M059J (cell line): ENCODE data around the gene CD300H. TPM values are rescaled to one million over a fixed set of nuclear protein-coding genes. Genes with fewer than 3 reads are reported as not detected.

Experiments
- DNase-seq: peaks from one replicate; pipeline ENCODE4 v3.0.0-alpha.2; 2012; ENCODE audit warnings: low read depth
- total RNA-seq: library from RNA; depleted of rRNA; stranded (reverse); fragments of >200 nt; shearing (Covaris generic); gene quantifications from 2 replicates; pipeline ENCODE4 v1.2.3, GENCODE V29; 2014

Gene CD300H
- total RNA-seq, 1 experiment from 2014 or later, result not detected

DNA sequence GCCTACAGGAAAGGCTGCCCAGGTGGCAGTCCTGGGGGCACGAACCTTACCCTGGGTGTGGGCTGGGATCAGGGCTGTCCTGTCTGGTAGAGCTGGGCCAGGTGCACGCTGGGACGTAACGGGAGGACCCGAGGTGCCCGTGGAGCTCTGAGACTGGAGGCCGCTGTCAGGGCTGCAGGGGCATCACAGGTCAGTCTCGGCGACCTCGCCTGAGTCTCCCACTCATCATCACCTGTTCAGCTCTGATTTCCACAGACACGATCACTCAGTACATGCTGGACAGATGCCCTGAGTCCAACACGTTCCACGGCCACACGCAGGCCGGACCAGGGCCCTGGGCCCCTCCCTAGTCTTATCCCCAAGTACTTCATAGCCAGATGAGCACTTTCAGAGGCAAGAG is 16.7 kb downstream of the CD300H start:
- no peak for DNase-seq

DNA sequence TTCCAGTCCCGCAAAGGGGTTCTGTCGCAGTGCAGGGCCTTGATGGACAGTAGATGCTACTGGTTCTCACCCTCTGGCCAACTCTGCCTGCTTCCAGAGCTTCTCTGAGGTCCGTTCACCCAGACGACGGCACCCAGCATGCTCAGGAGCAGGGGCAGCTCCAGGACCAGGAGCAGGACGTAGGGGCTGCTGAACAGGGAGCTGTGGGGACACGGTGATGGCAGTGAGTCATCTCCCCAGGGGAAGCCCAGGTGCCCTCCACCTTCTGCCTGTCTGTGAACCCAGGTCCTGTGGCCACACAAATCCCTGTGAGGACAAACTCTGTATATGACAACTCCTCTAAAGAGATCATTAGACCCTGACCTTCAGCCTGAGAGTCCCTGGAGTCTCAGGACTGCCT is 18.0 kb downstream of the CD300H start:
- no peak for DNase-seq

DNA sequence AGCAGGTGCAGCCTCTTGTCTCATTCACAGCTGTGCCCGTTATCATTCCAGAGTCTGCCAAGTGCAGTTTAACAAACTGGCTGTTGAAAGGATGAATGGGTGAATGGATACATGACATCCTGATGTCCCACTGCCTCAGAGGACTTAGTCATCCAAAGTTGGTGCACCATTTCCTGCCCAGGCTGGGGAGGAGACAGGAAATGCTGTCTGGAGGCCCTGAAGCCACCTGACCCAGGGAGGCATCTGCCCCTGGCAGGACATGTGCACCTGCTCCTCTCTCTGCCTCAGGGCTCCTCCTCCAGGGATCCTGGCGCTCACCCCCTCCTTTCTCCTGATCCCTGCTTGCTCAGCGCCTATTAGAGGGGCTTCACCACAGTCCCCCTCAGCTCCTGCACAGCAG is 19.6 kb downstream of the CD300H start:
- peak; percentile 69 for DNase-seq

DNA sequence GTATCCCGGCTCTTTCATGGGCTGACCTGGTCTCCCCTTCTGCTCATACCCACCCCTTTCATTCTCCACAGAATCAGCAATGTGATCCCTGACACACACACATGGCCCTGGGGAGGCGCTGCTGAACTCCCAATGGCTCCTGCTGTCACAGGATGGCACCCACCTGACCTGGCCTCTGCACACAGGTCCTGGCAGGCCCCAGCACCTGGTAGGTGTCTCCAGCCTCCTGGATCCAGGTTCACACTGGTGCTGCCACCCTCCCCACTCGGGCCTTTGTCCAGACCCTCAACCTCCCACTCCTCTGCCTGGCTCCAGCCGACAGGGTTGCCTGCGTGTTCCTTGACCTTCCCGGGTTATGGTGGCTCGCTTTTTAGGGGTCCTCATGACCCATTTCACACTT is 20.0 kb downstream of the CD300H start:
- no peak for DNase-seq

DNA sequence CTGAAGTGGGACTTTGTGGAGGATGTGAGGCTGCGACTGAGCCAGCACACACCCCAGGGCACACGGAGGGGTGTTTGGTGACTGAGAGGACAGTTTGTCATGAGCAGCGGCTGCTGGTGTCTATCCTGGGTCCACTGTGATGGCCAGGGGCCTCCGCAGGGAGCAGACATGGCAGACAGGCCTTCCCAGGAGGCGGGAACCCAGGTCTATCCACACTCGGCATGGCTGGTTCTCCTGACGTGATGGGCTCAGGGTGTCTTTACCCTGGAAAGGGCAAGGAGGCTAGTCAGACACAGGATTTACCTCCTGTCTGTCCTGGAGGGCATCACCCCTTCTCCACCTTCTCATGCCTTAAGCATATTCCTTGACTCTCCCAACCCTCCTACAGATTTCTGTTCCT is 20.7 kb downstream of the CD300H start:
- no peak for DNase-seq

DNA sequence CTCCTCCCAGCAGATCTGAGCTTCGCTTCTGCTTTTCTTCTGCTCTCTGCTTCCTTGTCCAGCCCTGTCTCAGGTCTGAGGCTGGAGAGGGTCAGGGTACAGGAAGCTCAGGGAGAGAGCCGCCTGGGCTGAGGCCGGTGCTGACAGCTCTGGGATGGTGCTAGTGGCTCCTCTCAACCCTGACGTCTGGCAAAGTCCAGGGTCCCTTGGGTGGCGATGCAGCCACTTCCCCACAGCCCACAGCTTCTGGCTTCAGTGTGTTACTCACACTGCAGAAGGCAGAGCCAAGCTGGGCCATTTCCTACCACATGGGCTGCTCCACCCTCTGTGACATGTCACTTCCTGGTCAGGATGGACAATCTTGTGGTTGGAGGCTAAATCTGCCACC is 21.5 kb downstream of the CD300H start, which contains the start of gene CD300C:
CD300C (minus strand) TSS at position 273 of the 388 bp plus-strand sequence. CDS start 333 bp downstream, outside the sequence.
- peak; percentile 36 for DNase-seq

DNA sequence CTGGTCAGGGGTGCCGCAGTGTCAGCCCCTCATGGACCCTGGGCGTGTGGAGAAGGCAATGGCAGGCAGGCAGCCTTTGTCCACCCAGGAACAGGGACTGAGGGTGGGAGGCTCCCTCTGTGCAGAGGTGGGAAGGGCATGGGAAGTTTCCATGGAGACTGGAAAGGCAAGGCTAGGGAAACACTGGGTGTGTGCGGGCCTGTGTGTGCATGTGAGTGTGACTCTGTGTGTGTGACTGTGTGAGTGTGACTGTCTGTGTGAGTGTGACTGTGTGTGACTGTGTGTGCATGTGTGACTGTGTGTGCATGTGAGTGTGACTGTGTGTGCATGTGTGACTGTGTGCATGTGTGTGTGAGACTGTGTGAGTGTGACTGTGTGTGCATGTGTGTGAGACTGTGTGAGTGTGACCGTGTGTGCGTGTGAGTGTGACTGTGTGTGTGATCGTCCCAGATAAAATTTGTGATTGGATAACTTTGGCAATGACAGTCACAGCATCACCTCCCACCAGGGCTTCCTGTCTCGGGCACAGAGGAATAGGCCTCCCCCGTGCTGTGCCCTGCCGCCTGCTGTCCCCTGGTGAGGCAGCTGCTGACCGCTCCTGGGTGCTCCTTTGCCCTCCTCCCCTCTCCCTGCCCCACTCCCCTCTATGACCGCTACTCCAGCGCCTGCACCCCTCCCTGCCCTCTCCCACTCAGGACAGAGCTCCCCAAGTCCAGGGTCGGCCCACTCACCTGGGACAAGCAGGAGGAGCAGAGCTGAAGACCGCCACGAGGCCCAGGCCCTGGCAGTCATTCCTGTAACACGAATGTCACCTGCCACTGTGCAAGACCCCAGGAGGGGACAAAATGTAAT is 22.1 kb downstream of the CD300H start:
- DNase-seq, result no peak

DNA sequence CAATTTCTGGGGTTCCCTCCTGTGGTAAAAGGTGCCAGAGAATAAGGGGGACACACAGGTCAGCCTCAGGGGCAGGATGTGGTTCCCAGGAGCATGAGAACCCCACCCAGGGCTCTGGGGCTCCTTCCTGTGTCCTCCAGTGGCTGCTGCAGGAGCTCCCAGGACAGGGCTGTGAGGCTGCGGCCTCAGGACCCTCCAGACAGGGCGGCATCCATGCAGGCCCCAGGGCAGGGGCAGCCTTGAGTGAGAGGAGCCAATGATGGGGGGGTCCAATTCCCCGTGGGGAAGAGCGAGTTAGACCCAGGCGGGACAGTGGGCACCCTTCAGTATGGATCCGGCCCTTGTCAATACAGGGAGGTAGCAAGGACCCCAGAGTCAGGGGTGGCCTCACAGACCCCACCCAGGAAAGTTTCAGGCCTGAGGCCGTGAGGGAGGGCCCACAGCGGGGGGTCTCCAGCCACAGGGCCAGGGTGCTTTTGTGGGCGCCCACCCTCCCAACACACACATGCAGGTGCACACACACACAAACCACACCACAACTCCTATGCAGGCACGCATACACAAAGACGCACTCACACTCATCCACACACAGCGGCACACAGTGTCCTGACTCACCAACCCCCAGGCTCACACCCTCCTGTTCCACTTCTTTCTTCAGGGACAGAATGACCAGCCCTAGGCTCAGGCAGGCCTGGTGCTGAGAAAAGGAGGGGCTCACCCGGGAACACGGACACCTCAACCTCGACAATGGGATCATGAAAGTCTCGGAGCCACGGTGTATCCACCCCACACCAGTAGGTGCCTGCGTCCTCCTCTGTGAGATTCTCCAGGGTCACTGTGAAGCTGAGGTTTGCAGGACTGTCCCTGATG is 23.2 kb downstream of the CD300H start:
- no peak for DNase-seq

DNA sequence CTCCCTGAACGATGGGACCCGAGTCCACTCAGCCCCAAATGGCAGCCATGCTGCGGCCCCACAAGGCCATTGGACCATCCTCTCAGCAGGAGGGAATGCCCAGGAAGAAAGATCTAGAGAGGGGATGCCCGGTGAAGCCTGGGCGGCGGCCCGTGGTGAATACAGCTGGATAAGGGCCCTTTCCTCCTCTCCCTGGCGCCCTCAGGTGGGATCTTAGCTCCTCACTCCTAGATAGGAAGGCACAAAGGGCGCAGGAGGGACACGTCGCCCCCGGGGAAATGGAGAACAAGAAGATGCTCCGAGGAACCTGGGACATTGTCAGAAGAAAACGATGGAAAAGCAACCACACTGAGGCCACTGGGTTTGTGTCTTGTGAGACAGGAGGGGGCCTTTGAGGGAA is 23.9 kb downstream of the CD300H start:
- no peak for DNase-seq

DNA sequence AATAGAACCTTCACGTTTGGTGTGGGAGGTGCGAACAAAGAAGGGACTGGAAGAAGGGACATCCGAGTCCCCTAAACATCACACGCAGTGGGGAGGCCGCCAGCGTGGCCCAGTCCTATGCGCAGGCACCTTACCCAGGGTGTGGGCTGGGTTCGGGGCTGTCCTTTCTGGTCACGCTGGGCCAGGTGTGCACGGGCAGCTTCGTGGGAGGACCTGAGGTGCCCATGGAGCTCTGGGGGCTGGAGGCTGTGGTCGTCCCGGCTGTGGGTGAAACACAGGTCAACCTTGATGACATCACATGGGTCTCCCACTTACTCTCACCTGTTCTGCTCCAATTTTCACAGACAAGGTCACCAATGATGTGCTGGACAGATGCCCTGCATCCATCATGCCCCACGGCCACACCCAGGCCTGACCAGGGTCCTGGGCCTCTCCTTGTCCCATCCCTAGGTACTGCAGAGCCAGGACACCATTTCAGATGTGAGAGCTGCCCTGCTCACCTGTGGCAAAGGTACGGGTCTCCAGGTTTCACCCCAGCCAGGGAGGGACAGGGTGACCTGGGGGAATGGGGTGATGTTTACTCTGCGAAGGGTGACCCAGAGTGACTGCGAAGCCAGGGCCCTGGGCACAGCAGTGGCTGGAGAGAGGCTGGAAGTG is 24.5 kb downstream of the CD300H start:
- DNase-seq, result no peak

DNA sequence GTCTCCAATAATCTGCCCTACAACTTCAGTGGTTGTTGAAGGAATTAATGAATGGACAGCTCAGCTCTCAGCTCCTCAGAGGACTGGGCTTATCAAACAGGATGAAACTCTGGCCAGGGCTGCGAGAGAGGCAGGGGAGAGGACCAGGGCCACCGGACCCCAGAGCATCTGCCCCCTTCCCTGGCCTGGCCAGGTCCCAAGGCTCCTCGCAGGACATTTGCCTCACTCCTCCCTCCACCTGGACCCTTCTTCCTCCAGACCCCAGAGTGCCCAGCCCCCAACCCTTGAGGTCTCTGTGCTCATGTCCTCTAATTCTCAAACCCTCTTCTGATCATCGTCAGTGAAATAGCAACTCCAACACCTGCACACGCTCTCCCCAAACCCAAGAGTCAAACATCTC is 25.1 kb downstream of the CD300H start:
- no peak for DNase-seq

DNA sequence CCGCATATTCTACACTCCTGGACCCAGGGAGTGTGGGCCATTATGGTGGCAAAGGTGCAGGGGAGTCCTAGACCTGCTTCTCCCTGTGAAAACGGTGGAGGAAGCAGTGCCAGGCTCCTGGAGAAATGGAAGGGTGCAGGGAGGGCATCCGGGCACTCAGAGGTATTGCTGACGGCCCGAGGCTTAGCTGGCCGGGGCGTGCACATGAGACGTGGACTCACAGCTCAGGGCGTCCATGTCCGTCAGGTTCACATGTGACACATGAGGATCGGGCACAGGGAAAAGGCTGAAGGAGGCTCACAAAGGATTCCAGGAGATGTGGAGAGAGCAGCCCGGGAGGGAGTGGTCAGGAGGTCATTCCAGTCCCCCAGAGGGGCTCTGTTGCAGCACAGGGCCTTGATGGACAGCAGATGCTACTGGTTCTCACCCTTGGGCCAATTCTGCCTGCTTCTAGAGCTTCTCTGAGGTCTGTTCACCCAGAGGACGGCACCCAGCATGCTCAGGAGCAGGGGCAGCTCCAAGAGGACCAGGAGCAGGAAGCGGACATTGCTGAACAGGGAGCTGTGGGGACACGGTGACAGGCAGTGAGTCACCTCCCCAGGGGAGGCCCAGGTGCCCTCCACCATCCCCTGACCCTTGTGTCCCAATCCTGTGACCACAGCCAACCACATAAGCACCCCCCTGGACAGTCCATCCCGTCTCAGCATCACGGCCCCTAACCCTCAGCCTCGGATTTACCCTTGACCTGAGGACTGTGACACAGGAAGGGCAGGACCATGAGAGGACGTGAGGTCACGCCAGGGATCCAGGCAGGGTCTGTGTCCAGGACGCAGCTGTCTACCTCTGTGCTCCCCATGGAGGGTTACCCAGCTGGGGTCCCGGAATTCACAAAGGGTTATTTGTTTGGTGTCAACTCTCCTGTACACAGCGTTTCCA is 25.9 kb downstream of the CD300H start:
- no peak for DNase-seq

DNA sequence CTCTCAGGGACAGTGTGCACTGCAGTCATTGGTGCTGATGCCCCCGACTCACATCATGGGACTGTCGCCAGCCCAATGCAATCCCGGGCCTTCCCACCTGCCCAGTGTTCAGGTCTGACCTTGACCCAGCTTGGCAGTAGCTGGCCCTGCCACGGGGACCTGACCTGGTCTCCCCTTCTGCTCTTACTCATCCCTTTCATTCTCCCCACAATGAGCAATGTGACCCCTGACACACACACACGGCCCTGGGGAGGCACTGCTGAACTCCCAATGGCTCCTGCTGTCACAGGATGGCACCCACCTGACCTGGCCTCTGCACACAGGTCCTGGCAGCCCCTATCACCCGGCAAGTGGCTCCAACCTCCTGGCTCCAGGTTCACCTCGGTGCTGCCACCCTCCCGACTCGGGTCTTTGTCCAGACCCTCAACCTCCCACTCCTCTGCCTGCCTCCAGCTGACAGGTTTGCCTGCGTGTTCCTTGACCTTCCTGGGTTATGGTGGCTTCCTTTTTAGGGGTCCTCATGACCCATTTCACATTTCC is 28.0 kb downstream of the CD300H start:
- no peak for DNase-seq

DNA sequence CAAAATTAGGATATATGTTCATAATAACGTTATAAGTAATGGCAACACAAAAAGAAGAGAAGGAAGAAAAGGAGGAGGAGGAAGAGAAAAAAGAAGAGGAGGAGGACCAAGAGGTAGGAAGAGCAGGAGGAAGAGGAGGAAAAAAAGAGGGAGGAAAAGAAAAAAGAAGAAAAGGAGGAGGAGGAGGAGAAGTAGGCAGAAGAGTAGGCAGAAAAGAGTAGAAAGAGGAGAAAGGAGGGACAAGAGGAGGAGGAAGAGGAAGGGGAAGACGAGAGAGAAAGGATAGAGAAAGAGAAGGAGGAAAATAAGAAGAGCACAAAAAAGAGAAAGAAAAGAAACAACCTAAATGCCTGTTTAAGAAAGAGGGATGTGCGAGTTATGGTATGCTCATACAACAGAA is 30.4 kb downstream of the CD300H start:
- no peak for DNase-seq

DNA sequence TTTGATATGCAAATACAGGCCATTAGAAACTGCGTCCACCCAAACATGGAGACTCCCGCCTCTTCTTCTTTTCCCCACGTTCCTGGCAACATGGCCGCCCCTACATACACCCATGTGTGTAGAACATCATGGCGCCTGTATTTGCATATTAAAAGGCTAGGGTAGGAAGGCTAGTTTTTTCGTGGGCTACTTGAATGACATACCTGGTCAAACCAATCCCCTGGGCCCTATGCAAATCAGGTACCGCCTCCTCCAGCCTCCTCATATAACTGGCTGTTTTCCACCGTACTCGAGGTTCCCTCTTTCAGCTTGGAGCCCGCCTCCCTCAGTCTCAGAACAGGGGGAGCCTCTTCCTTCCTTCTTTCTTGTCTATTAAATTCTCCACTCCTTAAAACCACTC is 35.2 kb downstream of the CD300H start:
- DNase-seq, result peak; percentile 63

DNA sequence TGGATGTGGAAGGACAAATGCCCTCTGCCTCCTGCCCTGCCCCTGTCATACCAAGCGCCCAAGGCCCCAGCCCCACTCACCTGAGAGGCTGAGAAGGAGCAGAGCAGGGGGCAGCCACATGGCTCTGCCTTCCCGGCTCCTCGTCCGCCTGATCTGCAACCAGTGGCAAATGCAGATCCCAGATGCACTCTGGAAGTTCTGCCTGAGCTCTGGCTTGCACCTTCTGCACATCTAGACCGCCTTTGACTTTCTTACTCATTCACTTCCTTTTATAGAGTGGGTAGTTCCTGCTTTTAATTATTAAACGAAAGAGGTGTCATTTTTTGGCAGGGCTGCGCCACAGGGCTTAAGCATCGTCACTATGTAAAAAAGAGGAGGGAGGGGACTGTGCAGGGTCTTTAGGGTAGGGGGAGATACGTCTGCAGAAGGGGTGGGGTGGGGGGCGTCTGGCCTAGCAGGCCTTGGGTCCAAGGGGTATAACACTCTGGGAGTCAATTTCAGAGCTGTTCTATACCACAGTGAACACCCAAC is 36.0 kb downstream of the CD300H start, which contains the start of gene CD300LB:
CD300LB (minus strand) TSS at position 245 of the 531 bp plus-strand sequence; CDS start at position 120, 125 bp downstream.
- DNase-seq, result no peak

DNA sequence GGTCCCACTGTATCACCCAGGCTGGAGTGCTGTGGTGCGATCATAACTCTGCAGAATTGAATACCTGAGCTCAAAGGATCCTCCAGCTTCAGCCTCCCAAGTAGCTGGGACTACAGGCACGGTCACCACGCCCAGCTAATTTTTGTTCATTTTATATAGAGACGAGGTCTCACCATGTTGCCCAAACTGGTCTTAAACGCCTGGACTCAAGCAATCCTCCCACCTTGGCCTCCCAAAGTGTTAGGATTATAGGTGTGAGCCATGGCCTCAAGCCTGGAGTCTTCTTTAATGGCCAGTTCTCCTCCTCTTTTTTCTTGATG is 36.5 kb downstream of the CD300H start:
- no peak for DNase-seq

DNA sequence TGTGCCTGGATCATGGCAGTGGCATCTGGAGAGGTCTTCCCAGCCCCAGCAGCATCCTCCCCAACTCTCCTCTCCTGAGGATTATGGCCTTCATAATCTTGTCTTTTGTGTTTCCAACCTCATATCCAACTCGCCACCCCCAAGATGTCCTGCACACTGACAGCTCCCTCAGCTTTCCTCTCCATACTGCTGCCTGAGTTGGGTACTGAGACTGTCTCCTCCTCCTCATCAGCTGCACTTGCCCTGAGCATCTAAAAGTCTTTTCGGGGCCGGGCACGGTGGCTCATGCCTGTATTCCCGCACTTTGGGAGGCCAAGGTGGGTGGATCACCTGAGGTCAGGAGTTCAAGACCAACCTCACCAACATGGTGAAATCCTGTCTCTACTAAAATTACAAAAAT is 38.1 kb downstream of the CD300H start:
- DNase-seq, result no peak

DNA sequence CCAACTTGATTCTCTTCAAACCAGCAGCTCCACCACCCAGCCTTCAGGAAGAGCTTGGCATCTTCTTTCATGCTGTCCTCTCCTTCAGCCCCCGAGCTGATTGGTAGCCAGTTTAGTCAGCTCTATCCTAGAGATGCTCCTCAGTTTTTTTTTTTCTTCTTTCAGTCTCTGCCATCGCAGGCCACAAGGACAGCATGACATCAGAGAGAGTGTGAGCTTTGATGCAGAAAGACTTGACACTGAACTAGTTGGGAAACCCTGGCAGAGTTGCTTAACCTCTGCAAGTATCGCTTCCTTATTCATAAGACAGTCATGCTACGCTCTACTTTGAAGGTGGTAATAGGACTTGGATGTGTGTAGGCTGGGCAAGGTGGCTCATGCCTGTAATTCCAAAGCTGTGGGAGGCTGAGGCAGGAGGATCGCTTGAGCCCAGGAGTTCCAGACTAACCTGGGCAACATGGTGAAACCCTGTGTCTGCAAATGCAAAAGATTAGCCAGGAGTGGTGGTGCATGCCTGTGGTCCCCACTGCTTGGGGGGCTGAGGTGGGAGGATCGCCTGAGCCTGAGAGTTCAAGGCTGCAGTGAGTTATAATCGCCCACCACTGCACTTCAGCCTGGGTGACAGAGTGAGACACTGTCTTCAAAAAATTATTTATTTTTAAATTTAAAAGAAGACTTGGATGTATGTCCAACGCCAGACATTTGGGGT is 38.7 kb downstream of the CD300H start:
- DNase-seq, result no peak

DNA sequence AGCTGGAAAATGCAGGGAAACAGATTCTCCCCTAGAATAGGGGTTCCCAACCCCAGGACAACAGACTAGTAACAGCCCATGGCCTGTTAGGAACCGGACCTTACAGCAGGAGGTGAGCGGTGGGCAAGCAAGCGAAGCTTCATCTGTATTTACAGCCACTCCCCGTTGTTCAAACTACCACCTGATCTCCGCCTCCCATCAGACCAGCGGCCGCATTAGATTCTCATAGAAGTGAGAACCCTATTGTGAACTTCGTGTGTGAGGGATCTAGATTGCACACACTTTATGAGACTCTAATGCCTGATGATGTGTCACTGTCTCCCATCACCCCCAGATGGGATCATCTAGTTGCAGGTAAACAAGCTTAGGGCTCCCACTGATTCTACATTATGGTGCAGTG is 39.6 kb downstream of the CD300H start:
- DNase-seq, result no peak
